GM18520 (cell line): ENCODE results near the gene CES2.
A peak's percentile ranks its signal among the peaks of the same experiment; 100 is the strongest.
"Not testable (repeated sequence)": the region's sequence is repeated elsewhere in the genome, so short reads cannot be mapped to it uniquely, and the experiment has no call there.

ENCODE experiments used
- ATAC-seq: cut with Tn5 transposase; IDR thresholded peaks from one replicate; pipeline ENCODE4 v1.9.1; 2021; ENCODE audit not compliant: unreplicated experiment

Gene CES2

GRCh38 chr16:66934138-66934838, 1.0 kb upstream of the CES2 start, which contains the start of gene CIAO2B:
TSS of gene CIAO2B (minus strand) at chr16:66934402. CDS start at chr16:66934364, 38 bp downstream.
- ATAC-seq = peak; percentile 57

GRCh38 chr16:66934839-66935313, 440 bp upstream of the CES2 start:
- ATAC-seq = not testable (repeated sequence)

- no peak for ATAC-seq
These were observed 1.1 kb downstream of the CES2 start for GRCh38 chr16:66936462-66936861.

- no peak for ATAC-seq
These were observed 1.7 kb downstream of the CES2 start for GRCh38 chr16:66936889-66937554.

- ATAC-seq = no peak
These were observed 2.5 kb downstream of the CES2 start for GRCh38 chr16:66937725-66938337.

GRCh38 chr16:66939366-66939765, 4.0 kb downstream of the CES2 start:
- no peak for ATAC-seq

GRCh38 chr16:66940236-66940635, 4.9 kb downstream of the CES2 start:
- no peak for ATAC-seq

GRCh38 chr16:66942981-66943380, 7.7 kb downstream of the CES2 start:
- no peak for ATAC-seq

- no peak for ATAC-seq
These were observed 8.2 kb downstream of the CES2 start for GRCh38 chr16:66943426-66944053.

GRCh38 chr16:66944054-66944441, 8.7 kb downstream of the CES2 start:
- ATAC-seq = no peak

- ATAC-seq = not testable (repeated sequence)
These were observed 9.7 kb downstream of the CES2 start for GRCh38 chr16:66944971-66945370.

GRCh38 chr16:66945939-66946338, 10.6 kb downstream of the CES2 start:
- no peak for ATAC-seq

GRCh38 chr16:66946541-66946940, 11.2 kb downstream of the CES2 start:
- ATAC-seq = no peak

GRCh38 chr16:66946974-66947301, 11.6 kb downstream of the CES2 start:
- no peak for ATAC-seq

GRCh38 chr16:66947302-66948065, 12.2 kb downstream of the CES2 start:
- peak; percentile 61 for ATAC-seq

GRCh38 chr16:66948134-66948836, 13.0 kb downstream of the CES2 start:
- no peak for ATAC-seq

- ATAC-seq = no peak
These were observed 13.5 kb downstream of the CES2 start for GRCh38 chr16:66948837-66949225.

- ATAC-seq = no peak
These were observed 14.2 kb downstream of the CES2 start for GRCh38 chr16:66949472-66949871.

GRCh38 chr16:66950437-66950836, 15.1 kb downstream of the CES2 start:
- peak; percentile 35 for ATAC-seq
